T-helper 2 cell treated with Interferon-gamma antibody and Interleukin-4, amounts not matched to agents 5 μg/mL and 100 μg/mL, for 36 hours (primary cell): ENCODE measurements around the gene WBP2.

Experiments used
- DNase-seq: peaks from one replicate; pipeline ENCODE4 v3.0.0; 2021; ENCODE audit warnings: low spot score
- H3K27ac Mint-ChIP-seq: one replicate; pipeline ENCODE4 v1.8.0; 2021; ENCODE audit warnings: mild to moderate bottlenecking, mixed read lengths
- H3K27me3 Mint-ChIP-seq: one replicate; pipeline ENCODE4 v1.8.0; 2021; ENCODE audit warnings: low read depth, mixed read lengths
- H3K36me3 Mint-ChIP-seq: one replicate; pipeline ENCODE4 v1.8.0; 2021; ENCODE audit warnings: low read depth, mixed read lengths
- H3K4me1 Mint-ChIP-seq: one replicate; pipeline ENCODE4 v1.8.0; 2021; ENCODE audit warnings: low read depth, mixed read lengths
- H3K4me3 Mint-ChIP-seq: one replicate; pipeline ENCODE4 v1.8.0; 2022; ENCODE audit warnings: mild to moderate bottlenecking, moderate library complexity, mixed read lengths
- H3K9me3 Mint-ChIP-seq: one replicate; pipeline ENCODE4 v1.8.0; 2021; ENCODE audit warnings: mixed read lengths

The WBP2 gene

GRCh38 chr17:75855310-75856061 lies at the start of gene WBP2:
Gene WBP2 (minus strand): TSS chr17:75855335. CDS start chr17:75855297, 38 bp downstream.
- H3K4me1 Mint-ChIP-seq = peaks cover 29% of the 10 kb centered on the region
- peak within 1 kb of the TSS; percentile 88 for H3K27ac Mint-ChIP-seq
- H3K36me3 Mint-ChIP-seq = peaks cover 7% of the 10 kb centered on the region
- no peak within 1 kb of the TSS for H3K4me3 Mint-ChIP-seq
- no peaks in the 10 kb centered on the region for H3K27me3 Mint-ChIP-seq
- DNase-seq = peak; percentile 98
- H3K9me3 Mint-ChIP-seq = no peaks in the 10 kb centered on the region

GRCh38 chr17:75902406-75902805 lies 47.3 kb upstream of the WBP2 start:
- H3K4me3 Mint-ChIP-seq = no peak overlapping the region
- H3K36me3 Mint-ChIP-seq = peaks cover 25% of the 10 kb centered on the region
- peaks cover 18% of the 10 kb centered on the region for H3K4me1 Mint-ChIP-seq
- DNase-seq = no peak
- H3K27ac Mint-ChIP-seq = no peak overlapping the region
- no peaks in the 10 kb centered on the region for H3K9me3 Mint-ChIP-seq
- H3K27me3 Mint-ChIP-seq = no peaks in the 10 kb centered on the region

GRCh38 chr17:75901727-75902126 lies 46.6 kb upstream of the WBP2 start:
- H3K4me1 Mint-ChIP-seq = peaks cover 20% of the 10 kb centered on the region
- H3K4me3 Mint-ChIP-seq = no peak overlapping the region
- no peak for DNase-seq
- H3K27ac Mint-ChIP-seq = no peak overlapping the region
- H3K36me3 Mint-ChIP-seq = peaks cover 25% of the 10 kb centered on the region
- H3K9me3 Mint-ChIP-seq = no peaks in the 10 kb centered on the region
- no peaks in the 10 kb centered on the region for H3K27me3 Mint-ChIP-seq

- H3K27ac Mint-ChIP-seq = no peak overlapping the region
- H3K4me3 Mint-ChIP-seq = no peak overlapping the region
- H3K36me3 Mint-ChIP-seq = peaks cover 25% of the 10 kb centered on the region
- no peaks in the 10 kb centered on the region for H3K9me3 Mint-ChIP-seq
- peaks cover 11% of the 10 kb centered on the region for H3K4me1 Mint-ChIP-seq
- H3K27me3 Mint-ChIP-seq = no peaks in the 10 kb centered on the region
- no peak for DNase-seq
Observed at GRCh38 chr17:75900691-75901533, 45.8 kb upstream of the WBP2 start.

- Mint-ChIP-seq H3K27me3 (no peaks in the 10 kb centered on the region), H3K9me3 (no peaks in the 10 kb centered on the region), H3K4me3 (no peak overlapping the region), H3K4me1 (peaks cover 14% of the 10 kb centered on the region), H3K27ac (no peak overlapping the region), H3K36me3 (peaks cover 28% of the 10 kb centered on the region)
- no peak for DNase-seq
Observed at GRCh38 chr17:75899767-75900468, 44.8 kb upstream of the WBP2 start.

GRCh38 chr17:75899353-75899752 lies 44.2 kb upstream of the WBP2 start:
- peaks cover 15% of the 10 kb centered on the region for H3K4me1 Mint-ChIP-seq
- H3K27me3 Mint-ChIP-seq = no peaks in the 10 kb centered on the region
- DNase-seq = no peak
- H3K9me3 Mint-ChIP-seq = no peaks in the 10 kb centered on the region
- H3K27ac Mint-ChIP-seq = no peak overlapping the region
- H3K36me3 Mint-ChIP-seq = peaks cover 28% of the 10 kb centered on the region
- no peak overlapping the region for H3K4me3 Mint-ChIP-seq

GRCh38 chr17:75898791-75899190 lies 43.7 kb upstream of the WBP2 start:
- Mint-ChIP-seq H3K27me3 (no peaks in the 10 kb centered on the region), H3K27ac (no peak overlapping the region), H3K4me1 (peaks cover 18% of the 10 kb centered on the region), H3K9me3 (no peaks in the 10 kb centered on the region), H3K36me3 (peaks cover 29% of the 10 kb centered on the region), H3K4me3 (no peak overlapping the region)
- DNase-seq = no peak

- Mint-ChIP-seq H3K4me1 (peaks cover 19% of the 10 kb centered on the region), H3K36me3 (peaks cover 29% of the 10 kb centered on the region), H3K9me3 (no peaks in the 10 kb centered on the region), H3K4me3 (no peak overlapping the region), H3K27ac (no peak overlapping the region), H3K27me3 (no peaks in the 10 kb centered on the region)
- no peak for DNase-seq
Observed at GRCh38 chr17:75898065-75898464, 42.9 kb upstream of the WBP2 start.

GRCh38 chr17:75897160-75898019 lies 42.3 kb upstream of the WBP2 start:
- peak overlapping the region; percentile 68 for H3K4me3 Mint-ChIP-seq
- H3K9me3 Mint-ChIP-seq = no peaks in the 10 kb centered on the region
- no peaks in the 10 kb centered on the region for H3K27me3 Mint-ChIP-seq
- peaks cover 29% of the 10 kb centered on the region for H3K36me3 Mint-ChIP-seq
- peak overlapping the region; percentile 75 for H3K27ac Mint-ChIP-seq
- no peak for DNase-seq
- peaks cover 19% of the 10 kb centered on the region for H3K4me1 Mint-ChIP-seq

- Mint-ChIP-seq H3K4me3 (peak within 1 kb of the TSS; percentile 89), H3K36me3 (peaks cover 30% of the 10 kb centered on the region), H3K9me3 (no peaks in the 10 kb centered on the region), H3K27me3 (no peaks in the 10 kb centered on the region), H3K27ac (peak within 1 kb of the TSS; percentile 75), H3K4me1 (peaks cover 19% of the 10 kb centered on the region)
- DNase-seq = peak; percentile 80
Observed at GRCh38 chr17:75896415-75897159, 41.5 kb upstream of the WBP2 start, which contains the start of gene TRIM65. Gene TRIM65 (minus strand): TSS chr17:75896951. CDS start chr17:75896937, 14 bp downstream.

GRCh38 chr17:75895370-75896155 lies 40.4 kb upstream of the WBP2 start:
- Mint-ChIP-seq H3K4me3 (peak overlapping the region; percentile 89), H3K4me1 (peaks cover 19% of the 10 kb centered on the region), H3K36me3 (peaks cover 33% of the 10 kb centered on the region), H3K27me3 (no peaks in the 10 kb centered on the region), H3K27ac (peak overlapping the region; percentile 74), H3K9me3 (no peaks in the 10 kb centered on the region)
- no peak for DNase-seq

- no peak for DNase-seq
- Mint-ChIP-seq H3K4me1 (peaks cover 19% of the 10 kb centered on the region), H3K9me3 (no peaks in the 10 kb centered on the region), H3K27me3 (no peaks in the 10 kb centered on the region), H3K36me3 (peaks cover 28% of the 10 kb centered on the region), H3K27ac (peak overlapping the region; percentile 56), H3K4me3 (peak overlapping the region; percentile 30)
Observed at GRCh38 chr17:75894049-75894733, 39.1 kb upstream of the WBP2 start.
